OCI-LY1 (cell line): ENCODE data around the gene CEP63.

Source experiments
- EZH2 ChIP-seq: fragments of 200-600 bp; sonication (generic), shearing (Covaris generic); IDR thresholded peaks from 2 replicates; pipeline ENCODE4 v1.8.0; 2017; ENCODE audit warnings: borderline replicate concordance, mixed run types, mild to moderate bottlenecking, antibody characterized with exemption, low read length, moderate library complexity, mixed read lengths
- TF ChIP-seq, protein P1 (sequence below): fragments of 200-600 bp; sonication (generic), shearing (Covaris generic); IDR thresholded peaks from 2 replicates; pipeline ENCODE4 v1.5.1; 2017; ENCODE audit warnings: mild to moderate bottlenecking, antibody characterized with exemption, low read length, moderate library complexity, mixed read lengths

DNA sequence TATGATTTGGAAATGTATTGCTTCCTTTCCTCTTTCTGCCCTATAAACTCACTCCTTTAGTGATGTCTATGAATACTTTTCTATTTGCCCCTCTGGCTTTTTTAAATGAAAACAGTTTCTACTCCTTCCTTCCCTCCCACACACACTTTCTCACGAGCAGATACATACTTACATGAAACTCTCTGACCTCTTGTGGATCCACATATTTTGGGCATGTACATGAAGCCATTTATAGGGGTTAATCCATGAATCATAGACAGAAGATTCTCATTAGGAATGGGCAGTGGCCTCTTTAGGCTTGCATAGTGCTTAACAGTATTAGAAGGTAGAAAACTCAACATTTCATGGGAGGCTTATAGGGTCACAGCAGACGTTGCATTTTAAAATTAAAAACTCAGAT lies 24.9 kb upstream of the CEP63 start:
- TF ChIP-seq, protein P1, sequence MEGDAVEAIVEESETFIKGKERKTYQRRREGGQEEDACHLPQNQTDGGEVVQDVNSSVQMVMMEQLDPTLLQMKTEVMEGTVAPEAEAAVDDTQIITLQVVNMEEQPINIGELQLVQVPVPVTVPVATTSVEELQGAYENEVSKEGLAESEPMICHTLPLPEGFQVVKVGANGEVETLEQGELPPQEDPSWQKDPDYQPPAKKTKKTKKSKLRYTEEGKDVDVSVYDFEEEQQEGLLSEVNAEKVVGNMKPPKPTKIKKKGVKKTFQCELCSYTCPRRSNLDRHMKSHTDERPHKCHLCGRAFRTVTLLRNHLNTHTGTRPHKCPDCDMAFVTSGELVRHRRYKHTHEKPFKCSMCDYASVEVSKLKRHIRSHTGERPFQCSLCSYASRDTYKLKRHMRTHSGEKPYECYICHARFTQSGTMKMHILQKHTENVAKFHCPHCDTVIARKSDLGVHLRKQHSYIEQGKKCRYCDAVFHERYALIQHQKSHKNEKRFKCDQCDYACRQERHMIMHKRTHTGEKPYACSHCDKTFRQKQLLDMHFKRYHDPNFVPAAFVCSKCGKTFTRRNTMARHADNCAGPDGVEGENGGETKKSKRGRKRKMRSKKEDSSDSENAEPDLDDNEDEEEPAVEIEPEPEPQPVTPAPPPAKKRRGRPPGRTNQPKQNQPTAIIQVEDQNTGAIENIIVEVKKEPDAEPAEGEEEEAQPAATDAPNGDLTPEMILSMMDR: no peak
- no peak for TF ChIP-seq EZH2
